ENCODE data around the gene TNFSF8.

- no peak for TF ChIP-seq YY1 (IDR thresholded peaks at IDR 0.05; ENCODE audit: insufficient read depth, insufficient read length)
- TF ChIP-seq ZNF274 (IDR thresholded peaks at IDR 0.05; ENCODE audit: low read depth, low read length) = no peak
- no peak for TF ChIP-seq SUZ12 (IDR thresholded peaks at IDR 0.05; ENCODE audit: extremely low read depth, insufficient read depth, insufficient read length)
Observed at GRCh38 chr9:114953959-114954358, 23.6 kb upstream of the TNFSF8 start.
